Fibroblast of skin of right quadriceps (primary cell): ENCODE measurements around the gene TBX5.

Experiments used
- DNase-seq: peaks from one replicate; pipeline ENCODE4 v3.0.0-alpha.2; 2013

The TBX5 gene

GRCh38 chr12:114316076-114316475 is 89.9 kb downstream of the TBX5 start:
- peak; percentile 77 for DNase-seq

- no peak for DNase-seq
Observed at GRCh38 chr12:114314974-114315720, 90.8 kb downstream of the TBX5 start.

GRCh38 chr12:114314403-114314802 is 91.5 kb downstream of the TBX5 start:
- no peak for DNase-seq

- no peak for DNase-seq
Observed at GRCh38 chr12:114313910-114314309, 92.0 kb downstream of the TBX5 start.

GRCh38 chr12:114311974-114312373 is 94.0 kb downstream of the TBX5 start:
- DNase-seq: peak; percentile 30

- DNase-seq: peak; percentile 89
Observed at GRCh38 chr12:114306646-114307045, 99.3 kb downstream of the TBX5 start.

- no peak for DNase-seq
Observed at GRCh38 chr12:114305446-114305845, 100.5 kb downstream of the TBX5 start.
